ENCODE results near the gene TTC7B.

The TTC7B gene

GRCh38 chr14:90483571-90483974 lies 332.7 kb downstream of the TTC7B start:
- DNase-seq (ENCODE audit: low spot score), result peak; percentile 62

GRCh38 chr14:90483117-90483516 lies 333.1 kb downstream of the TTC7B start:
- no peak for DNase-seq (ENCODE audit: low spot score)

GRCh38 chr14:90475298-90475697 lies 340.9 kb downstream of the TTC7B start:
- no peak for DNase-seq (ENCODE audit: low spot score)
